ENCODE measurements around the gene C1orf167.

The C1orf167 gene

GRCh38 chr1:11761988-11762406 is at the start of gene C1orf167:
Gene C1orf167 (plus strand): TSS chr1:11762193. CDS start chr1:11764401, 2,208 bp downstream.
- no peak for DNase-seq (ENCODE audit: low read depth)

GRCh38 chr1:11712285-11712684 is 49.7 kb upstream of the C1orf167 start:
- DNase-seq (ENCODE audit: low read depth), result no peak

- DNase-seq (ENCODE audit: low read depth), result no peak
Observed at GRCh38 chr1:11713095-11713494, 48.9 kb upstream of the C1orf167 start.

- DNase-seq (ENCODE audit: low read depth), result no peak
Observed at GRCh38 chr1:11714831-11715575, 47.0 kb upstream of the C1orf167 start.

- peak; percentile 79 for DNase-seq (ENCODE audit: low read depth)
Observed at GRCh38 chr1:11719313-11720032, 42.5 kb upstream of the C1orf167 start.

GRCh38 chr1:11720033-11720376 is 42.0 kb upstream of the C1orf167 start:
- DNase-seq (ENCODE audit: low read depth), result no peak

- DNase-seq (ENCODE audit: low read depth), result no peak
Observed at GRCh38 chr1:11720525-11720924, 41.5 kb upstream of the C1orf167 start.

GRCh38 chr1:11721311-11721710 is 40.7 kb upstream of the C1orf167 start:
- no peak for DNase-seq (ENCODE audit: low read depth)

- no peak for DNase-seq (ENCODE audit: low read depth)
Observed at GRCh38 chr1:11722538-11722937, 39.5 kb upstream of the C1orf167 start.

GRCh38 chr1:11725616-11726015 is 36.4 kb upstream of the C1orf167 start:
- no peak for DNase-seq (ENCODE audit: low read depth)

GRCh38 chr1:11727119-11727518 is 34.9 kb upstream of the C1orf167 start:
- no peak for DNase-seq (ENCODE audit: low read depth)

GRCh38 chr1:11728126-11728806 is 33.7 kb upstream of the C1orf167 start:
- no peak for DNase-seq (ENCODE audit: low read depth)

- no peak for DNase-seq (ENCODE audit: low read depth)
Observed at GRCh38 chr1:11729155-11729497, 32.9 kb upstream of the C1orf167 start.

GRCh38 chr1:11729498-11730428 is 32.2 kb upstream of the C1orf167 start:
- DNase-seq (ENCODE audit: low read depth), result no peak

- no peak for DNase-seq (ENCODE audit: low read depth)
Observed at GRCh38 chr1:11730429-11730891, 31.5 kb upstream of the C1orf167 start.

- no peak for DNase-seq (ENCODE audit: low read depth)
Observed at GRCh38 chr1:11731691-11732283, 30.2 kb upstream of the C1orf167 start.

GRCh38 chr1:11733306-11733705 is 28.7 kb upstream of the C1orf167 start:
- no peak for DNase-seq (ENCODE audit: low read depth)

- no peak for DNase-seq (ENCODE audit: low read depth)
Observed at GRCh38 chr1:11735531-11735853, 26.5 kb upstream of the C1orf167 start.

- DNase-seq (ENCODE audit: low read depth), result peak; percentile 77
Observed at GRCh38 chr1:11735854-11736745, 25.9 kb upstream of the C1orf167 start, which contains the start of gene AGTRAP. Gene AGTRAP (plus strand): TSS chr1:11736136. CDS start chr1:11736209, 73 bp downstream.

All from activated T-helper 9 cell treated with anti-CD3 and anti-CD28 coated beads, Interleukin-2, amount 50 U/mL, for 16 hours (primary cell).